ENCODE results near the gene NRCAM. TPM values are rescaled to one million over a fixed set of nuclear protein-coding genes. Genes with fewer than 3 reads are reported as not detected.

Gene NRCAM
- polyA plus RNA-seq, 2 of the 4 experiments (the other 2 are of a cell fraction) = 129 to 210 TPM

DNA sequence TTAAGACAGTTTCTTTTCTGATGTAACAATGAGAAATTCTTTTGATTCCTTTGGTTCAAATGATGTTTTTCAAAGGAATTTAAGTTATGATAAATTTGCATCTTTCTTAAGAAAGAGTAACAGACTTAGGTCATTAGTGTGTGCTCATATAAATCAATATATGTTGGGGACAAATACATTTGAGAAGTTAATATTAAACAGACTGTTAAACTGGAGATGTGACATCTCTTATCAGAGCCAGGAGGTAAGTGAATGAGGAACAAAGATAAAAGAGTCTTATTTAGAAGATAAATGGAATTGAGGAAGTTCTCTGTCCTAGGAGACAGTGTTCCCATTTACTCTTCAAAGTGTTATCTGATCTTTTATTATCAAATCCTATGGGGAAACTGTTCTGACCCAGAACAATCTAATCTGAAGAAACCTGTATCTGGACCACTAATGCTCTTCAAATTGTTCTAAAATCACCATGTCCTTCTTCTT, 221.2 kb downstream of the NRCAM start:
- ChIA-PET POLR2A (no interaction called here), CTCF (interaction anchor here (1.4 kb wide), 1 partner anchor 54 kb away, joined by 3 read pairs; no protein-coding TSS in a partner anchor)
- peak; percentile 22 to 27; a peak in 4 of 6 replicates for ATAC-seq

DNA sequence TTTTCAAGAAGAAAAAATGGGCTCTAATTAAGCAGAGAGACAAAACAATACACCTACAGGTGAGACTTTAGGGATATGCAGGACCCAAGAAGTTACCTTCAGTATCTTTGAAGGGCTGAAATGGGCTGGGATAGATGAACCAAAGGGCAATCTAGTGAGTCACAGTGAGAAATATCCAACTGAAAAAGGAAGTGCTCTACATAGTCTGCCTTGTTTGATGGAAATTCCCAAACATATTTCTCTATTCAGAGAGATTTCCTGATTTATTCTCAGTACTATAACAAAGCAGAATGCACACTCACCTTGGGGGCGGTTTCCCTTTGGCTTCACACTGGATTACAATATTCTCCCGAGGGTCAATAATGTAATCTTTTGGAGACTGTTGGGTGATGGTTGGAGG, 222.0 kb downstream of the NRCAM start:
- Histone ChIP-seq H3K4me1 (peaks cover 100% of the 10 kb centered on the region), H3K27ac (peak overlapping the region; percentile 86 to 97), H3K4me3 (peak overlapping the region; percentile 14; the same call in 1 of the 3 replicates), H3K9me3 (no peaks in the 10 kb centered on the region), H3K4me2 (peak overlapping the region; percentile 81)
- 7% methylated on average over 2 of the region's 2 CpGs for WGBS (ENCODE audit: missing lambda C conversion rate)
- DNase-seq (ENCODE audit: low read depth in 1 of 2, low spot score in 1 of 2) (peak in 1 of 2 experiments; percentile 42), ATAC-seq (peak; percentile 49 to 72; a peak in 4 of 6 replicates), FAIRE-seq (no peak)
- ChIA-PET POLR2A (no interaction called here), CTCF (no interaction called here)
- TF ChIP-seq POLR2A (IDR thresholded peaks at IDR 0.05; ENCODE audit: low read length) (no peak), FOSL2 (IDR thresholded peaks at IDR 0.05) (no peak), FOSL2 (CRISPR knock-in tag; IDR thresholded peaks at IDR 0.05) (peak; percentile 49; the same call in 1 of the 2 replicates), GATA3 (IDR thresholded peaks at IDR 0.05; ENCODE audit: borderline replicate concordance) (0 out of 2 replicates have a peak, but pooled peaks have one; percentile 35)

More for the DNA sequence above, 221.2 kb downstream of the NRCAM start:
- Histone ChIP-seq H3K4me3 (no peak overlapping the region), H3K9me3 (no peaks in the 10 kb centered on the region), H3K4me2 (peak overlapping the region; percentile 81), H3K27ac (peak overlapping the region; percentile 91 to 97), H3K4me1 (peaks cover 100% of the 10 kb centered on the region)
- TF ChIP-seq JUN (IDR thresholded peaks at IDR 0.05) (peak in 1 of 2 experiments; percentile 47; a peak in 1 of 5 replicates), JUNB (IDR thresholded peaks at IDR 0.05) (0 out of 2 replicates have a peak, but pooled peaks have one; percentile 36), GATA3 (IDR thresholded peaks at IDR 0.05; ENCODE audit: borderline replicate concordance) (peak; percentile 61; the same call in 1 of the 2 replicates), CEBPB (IDR thresholded peaks at IDR 0.05) (0 out of 4 replicates have a peak, but pooled peaks of 1 of the 2 experiments have one; percentile 40), EP300 (IDR thresholded peaks at IDR 0.05) (peak; percentile 35 to 36; a peak in 2 of 5 replicates), MYC (IDR thresholded peaks at IDR 0.05; ENCODE audit: borderline replicate concordance, low read length) (no peak)
- FAIRE-seq (peak; percentile 97), DNase-seq (ENCODE audit: low read depth in 1 of 2, low spot score in 1 of 2) (peak in 1 of 2 experiments; percentile 52)

DNA sequence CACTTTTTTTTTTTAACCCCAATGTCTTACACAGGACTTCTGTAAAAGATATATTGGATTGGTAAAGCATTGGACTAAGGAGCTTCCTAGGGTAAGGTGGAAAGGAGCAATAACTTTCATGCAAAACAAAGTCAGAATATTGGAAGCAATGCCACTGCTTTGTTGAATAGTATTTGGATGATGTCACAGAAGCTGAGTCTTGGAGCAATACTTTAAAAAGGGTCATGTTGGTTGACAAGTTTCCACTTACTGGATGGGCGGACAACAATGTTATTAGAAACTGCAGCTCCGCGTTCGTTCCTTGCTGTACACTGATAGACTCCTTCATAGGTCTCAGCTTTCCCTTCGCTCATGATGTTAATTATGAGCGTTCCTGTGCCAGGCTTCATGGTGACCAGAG, 224.2 kb downstream of the NRCAM start:
- Histone ChIP-seq H3K4me2 (peak overlapping the region; percentile 29; the same call in 2 of the 3 replicates), H3K4me3 (no peak overlapping the region), H3K9me3 (no peaks in the 10 kb centered on the region), H3K27ac (peak overlapping the region; percentile 86 to 97), H3K4me1 (peaks cover 100% of the 10 kb centered on the region)
- DNase-seq (ENCODE audit: low read depth in 1 of 2, low spot score in 1 of 2) (no peak), ATAC-seq (no peak), FAIRE-seq (no peak)
- ChIA-PET POLR2A (no interaction called here), CTCF (interaction anchor here (0.6 to 1.0 kb wide), 3 partner anchors 28 to 222 kb away, joined by 3 to 4 read pairs (median 3); no protein-coding TSS in a partner anchor)
- 97% methylated on average over 6 of the region's 6 CpGs for WGBS (ENCODE audit: missing lambda C conversion rate)
- TF ChIP-seq JUN (IDR thresholded peaks at IDR 0.05) (no peak), HDAC2 (IDR thresholded peaks at IDR 0.05) (no peak), KDM5A (IDR thresholded peaks at IDR 0.05) (no peak), BHLHE40 (IDR thresholded peaks at IDR 0.05; ENCODE audit: low read depth, low read length) (no peak), HOXB13 (CRISPR knock-in tag; IDR thresholded peaks at IDR 0.05; ENCODE audit: low read depth) (no peak), EHF (CRISPR knock-in tag; IDR thresholded peaks at IDR 0.05) (no peak), RFX5 (IDR thresholded peaks at IDR 0.05) (no peak), RAD21 (conservative IDR thresholded peaks at IDR 0.05 in 1 of 2, IDR thresholded peaks at IDR 0.05 in 1 of 2) (no peak)
- TF ChIP-seq, protein P1, sequence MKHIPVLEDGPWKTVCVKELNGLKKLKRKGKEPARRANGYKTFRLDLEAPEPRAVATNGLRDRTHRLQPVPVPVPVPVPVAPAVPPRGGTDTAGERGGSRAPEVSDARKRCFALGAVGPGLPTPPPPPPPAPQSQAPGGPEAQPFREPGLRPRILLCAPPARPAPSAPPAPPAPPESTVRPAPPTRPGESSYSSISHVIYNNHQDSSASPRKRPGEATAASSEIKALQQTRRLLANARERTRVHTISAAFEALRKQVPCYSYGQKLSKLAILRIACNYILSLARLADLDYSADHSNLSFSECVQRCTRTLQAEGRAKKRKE (CRISPR knock-in tag; IDR thresholded peaks at IDR 0.05; ENCODE audit: low read depth) = no peak
- TF ChIP-seq, protein P2, sequence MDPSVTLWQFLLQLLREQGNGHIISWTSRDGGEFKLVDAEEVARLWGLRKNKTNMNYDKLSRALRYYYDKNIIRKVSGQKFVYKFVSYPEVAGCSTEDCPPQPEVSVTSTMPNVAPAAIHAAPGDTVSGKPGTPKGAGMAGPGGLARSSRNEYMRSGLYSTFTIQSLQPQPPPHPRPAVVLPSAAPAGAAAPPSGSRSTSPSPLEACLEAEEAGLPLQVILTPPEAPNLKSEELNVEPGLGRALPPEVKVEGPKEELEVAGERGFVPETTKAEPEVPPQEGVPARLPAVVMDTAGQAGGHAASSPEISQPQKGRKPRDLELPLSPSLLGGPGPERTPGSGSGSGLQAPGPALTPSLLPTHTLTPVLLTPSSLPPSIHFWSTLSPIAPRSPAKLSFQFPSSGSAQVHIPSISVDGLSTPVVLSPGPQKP (IDR thresholded peaks at IDR 0.05; ENCODE audit: low read depth, low read length) = no peak
- TF ChIP-seq, protein P3, sequence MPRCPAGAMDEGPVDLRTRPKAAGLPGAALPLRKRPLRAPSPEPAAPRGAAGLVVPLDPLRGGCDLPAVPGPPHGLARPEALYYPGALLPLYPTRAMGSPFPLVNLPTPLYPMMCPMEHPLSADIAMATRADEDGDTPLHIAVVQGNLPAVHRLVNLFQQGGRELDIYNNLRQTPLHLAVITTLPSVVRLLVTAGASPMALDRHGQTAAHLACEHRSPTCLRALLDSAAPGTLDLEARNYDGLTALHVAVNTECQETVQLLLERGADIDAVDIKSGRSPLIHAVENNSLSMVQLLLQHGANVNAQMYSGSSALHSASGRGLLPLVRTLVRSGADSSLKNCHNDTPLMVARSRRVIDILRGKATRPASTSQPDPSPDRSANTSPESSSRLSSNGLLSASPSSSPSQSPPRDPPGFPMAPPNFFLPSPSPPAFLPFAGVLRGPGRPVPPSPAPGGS (IDR thresholded peaks at IDR 0.05) = no peak
